Measurements from ENCODE around the gene MIEF1.
A peak's percentile ranks its signal among the peaks of the same experiment; 100 is the strongest.

Gene MIEF1

DNA sequence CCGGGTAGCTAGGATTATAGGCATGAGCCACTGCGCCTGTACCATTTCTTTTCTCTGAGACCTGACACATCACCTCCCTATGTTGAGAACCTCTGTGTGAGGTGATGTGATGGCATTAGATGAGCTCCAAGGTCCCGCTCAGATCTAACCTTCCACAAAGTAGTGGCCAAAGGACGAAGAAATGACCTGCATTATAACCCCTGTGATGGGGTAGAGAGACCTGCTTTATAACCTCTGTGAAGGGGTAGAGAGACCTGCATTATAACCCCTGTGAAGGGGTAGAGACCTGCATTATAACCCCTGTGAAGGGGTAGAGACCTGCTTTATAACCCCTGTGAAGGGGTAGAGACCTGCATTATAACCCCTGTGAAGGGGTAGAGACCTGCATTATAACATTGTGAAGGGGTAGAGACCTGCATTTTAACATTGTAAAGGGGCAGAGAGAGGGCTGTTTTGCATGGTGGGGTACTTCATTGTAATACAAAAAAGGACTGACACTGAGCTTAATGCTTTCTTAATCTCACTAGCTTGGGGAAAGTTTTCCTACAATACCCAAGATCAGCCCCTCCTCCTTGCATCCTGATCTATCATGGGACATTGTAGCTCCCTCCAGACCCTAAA is 8.5 kb downstream of the MIEF1 start:
- no peaks in the 10 kb centered on the region for H3K27me3 ChIP-seq
- peaks cover 98 to 100% (median 100%) of the 10 kb centered on the region in 11 experiments for H3K36me3 ChIP-seq
- peak overlapping the region in 6 of 11 experiments; percentile 2 to 25 (median 11); a peak in 3 of 22 replicates for H3K9ac ChIP-seq
- no peak for TF ChIP-seq Cebpa-rat (IDR thresholded peaks at IDR 0.05)
- H3K4me1 ChIP-seq: peaks cover 0 to 27% (median 15%) of the 10 kb centered on the region in 10 experiments; a peak in 16 of 20 replicates
- H3K9me3 ChIP-seq (replicated peaks in 1 of 11): no peaks in the 10 kb centered on the region
- no peak overlapping the region for H3K27ac ChIP-seq
- H3K4me3 ChIP-seq: no peak overlapping the region
- no peak overlapping the region for H3K4me2 ChIP-seq
- H4K20me1 ChIP-seq: peaks cover 44 to 100% (median 94%) of the 10 kb centered on the region in 11 experiments

DNA sequence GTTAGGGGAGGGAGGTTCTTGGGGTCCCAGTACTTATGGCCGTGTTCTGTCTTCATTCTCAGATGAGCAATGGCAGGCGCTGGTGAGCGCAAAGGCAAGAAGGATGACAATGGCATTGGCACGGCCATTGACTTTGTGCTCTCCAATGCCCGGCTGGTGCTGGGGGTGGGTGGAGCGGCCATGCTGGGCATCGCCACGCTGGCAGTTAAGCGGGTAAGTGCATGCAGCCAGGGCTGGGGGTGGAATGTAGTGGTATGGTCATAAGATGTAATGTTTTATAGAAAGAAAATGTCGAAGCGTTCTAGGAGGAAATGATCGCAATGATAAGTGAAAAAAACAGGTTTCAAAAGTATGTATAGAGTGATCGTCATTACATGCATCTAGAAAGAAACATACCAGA is 9.1 kb downstream of the MIEF1 start:
- no peaks in the 10 kb centered on the region for H3K27me3 ChIP-seq
- no peak for TF ChIP-seq Cebpa-rat (IDR thresholded peaks at IDR 0.05)
- peaks cover 0 to 28% (median 14%) of the 10 kb centered on the region in 10 experiments; a peak in 16 of 20 replicates for H3K4me1 ChIP-seq
- peaks cover 38 to 100% (median 88%) of the 10 kb centered on the region in 11 experiments for H4K20me1 ChIP-seq
- H3K27ac ChIP-seq: no peak overlapping the region
- peak overlapping the region in 5 of 11 experiments; percentile 2 to 32 (median 22); a peak in 2 of 22 replicates for H3K9ac ChIP-seq
- no peak overlapping the region for H3K4me3 ChIP-seq
- no peak overlapping the region for H3K4me2 ChIP-seq
- peaks cover 98 to 100% (median 100%) of the 10 kb centered on the region in 11 experiments for H3K36me3 ChIP-seq
- no peaks in the 10 kb centered on the region for H3K9me3 ChIP-seq (replicated peaks in 1 of 11)

DNA sequence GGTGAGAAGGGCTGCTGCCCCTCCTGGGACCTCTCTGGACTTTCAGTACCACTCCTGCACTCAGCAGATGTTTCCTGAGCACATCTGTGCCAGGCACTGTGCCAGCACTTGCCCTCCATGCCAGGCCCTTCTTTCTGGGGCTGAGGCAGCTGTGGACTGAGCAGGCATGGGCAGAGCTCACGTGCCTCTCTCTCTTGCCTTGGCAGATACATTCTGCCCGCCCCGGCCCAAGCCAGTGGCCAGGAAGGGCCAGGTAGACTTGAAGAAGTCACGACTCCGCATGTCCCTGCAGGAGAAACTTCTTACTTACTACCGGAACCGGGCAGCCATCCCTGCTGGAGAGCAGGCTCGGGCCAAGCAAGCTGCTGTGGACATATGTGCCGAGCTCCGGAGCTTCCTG is 9.9 kb downstream of the MIEF1 start:
- H3K9me3 ChIP-seq (replicated peaks in 1 of 11): no peaks in the 10 kb centered on the region
- H3K4me1 ChIP-seq: peaks cover 0 to 35% (median 15%) of the 10 kb centered on the region in 10 experiments; a peak in 16 of 20 replicates
- H4K20me1 ChIP-seq: peaks cover 34 to 94% (median 81%) of the 10 kb centered on the region in 11 experiments
- H3K4me3 ChIP-seq: no peak overlapping the region
- H3K27me3 ChIP-seq: no peaks in the 10 kb centered on the region
- no peak overlapping the region for H3K27ac ChIP-seq
- H3K36me3 ChIP-seq: peaks cover 97 to 100% (median 100%) of the 10 kb centered on the region in 11 experiments
- H3K9ac ChIP-seq: 0 out of 22 replicates have a peak overlapping the region, but pooled peaks of 3 of the 11 experiments have one; percentile 15 to 32 (median 18)
- TF ChIP-seq Cebpa-rat (IDR thresholded peaks at IDR 0.05): no peak
- no peak overlapping the region for H3K4me2 ChIP-seq

DNA sequence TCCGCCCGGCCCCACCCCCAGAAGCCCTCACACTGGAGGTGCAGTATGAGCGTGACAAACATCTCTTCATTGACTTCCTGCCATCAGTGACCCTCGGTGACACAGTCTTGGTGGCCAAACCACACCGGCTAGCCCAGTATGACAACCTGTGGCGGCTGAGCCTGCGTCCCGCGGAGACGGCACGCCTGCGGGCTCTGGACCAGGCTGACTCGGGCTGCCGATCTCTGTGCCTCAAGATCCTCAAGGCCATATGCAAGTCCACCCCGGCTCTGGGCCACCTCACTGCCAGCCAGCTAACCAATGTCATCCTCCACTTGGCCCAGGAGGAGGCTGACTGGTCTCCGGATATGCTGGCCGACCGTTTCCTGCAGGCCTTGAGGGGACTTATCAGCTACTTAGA is 11.7 kb downstream of the MIEF1 start:
- Histone ChIP-seq H3K4me3 (no peak overlapping the region), H3K9me3 (replicated peaks in 1 of 11) (no peaks in the 10 kb centered on the region), H3K27me3 (no peaks in the 10 kb centered on the region), H3K9ac (no peak overlapping the region), H3K36me3 (peaks cover 81 to 95% (median 90%) of the 10 kb centered on the region in 11 experiments), H4K20me1 (peaks cover 22 to 90% (median 68%) of the 10 kb centered on the region in 11 experiments; a peak in 21 of 22 replicates), H3K4me1 (peaks cover 15 to 52% (median 31%) of the 10 kb centered on the region in 10 experiments), H3K27ac (no peak overlapping the region), H3K4me2 (peak overlapping the region in 1 of 11 experiments; percentile 28; a peak in 1 of 22 replicates)
- no peak for TF ChIP-seq Cebpa-rat (IDR thresholded peaks at IDR 0.05)

DNA sequence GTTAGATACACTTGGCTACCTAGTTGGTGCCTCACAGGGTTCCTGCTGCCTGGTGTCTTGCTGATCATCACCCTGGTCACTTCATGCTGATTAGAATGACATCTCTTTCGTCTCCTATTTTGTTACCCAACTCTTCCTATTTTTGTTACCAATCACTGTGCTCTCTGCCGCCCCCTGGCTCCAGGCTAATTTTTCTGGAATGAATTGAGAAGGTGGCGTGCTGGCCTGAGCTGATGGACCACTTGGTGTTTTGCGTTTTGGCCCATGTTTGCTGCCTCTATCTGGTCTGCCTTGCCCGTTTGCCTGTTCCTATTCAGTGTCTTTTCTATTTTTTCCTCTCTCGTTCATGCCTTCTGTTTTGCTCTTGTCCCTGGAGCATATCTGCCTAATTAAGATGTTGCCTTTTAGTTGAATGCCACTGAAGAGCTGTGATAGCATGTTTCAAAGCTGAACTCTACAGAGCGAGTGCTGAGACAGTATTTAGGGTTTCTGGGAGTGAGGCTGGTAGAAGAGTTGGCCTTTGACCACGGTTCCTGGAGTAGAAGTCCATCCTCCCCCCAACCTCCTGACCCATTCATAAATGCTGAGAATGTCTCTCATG is 12.4 kb downstream of the MIEF1 start:
- Histone ChIP-seq H4K20me1 (peaks cover 15 to 86% (median 61%) of the 10 kb centered on the region in 11 experiments; a peak in 21 of 22 replicates), H3K4me1 (peaks cover 19 to 56% (median 35%) of the 10 kb centered on the region in 10 experiments), H3K4me3 (no peak overlapping the region), H3K9ac (peak overlapping the region in 6 of 11 experiments; percentile 6 to 41 (median 12); a peak in 4 of 22 replicates), H3K27ac (no peak overlapping the region), H3K4me2 (peak overlapping the region in 5 of 11 experiments; percentile 16 to 61 (median 43); a peak in 7 of 22 replicates), H3K36me3 (peaks cover 74 to 88% (median 83%) of the 10 kb centered on the region in 11 experiments), H3K27me3 (no peaks in the 10 kb centered on the region), H3K9me3 (replicated peaks in 1 of 11) (no peaks in the 10 kb centered on the region)
- peak in 2 of 11 experiments; percentile 17 to 18; a peak in 1 of 22 replicates for TF ChIP-seq Cebpa-rat (IDR thresholded peaks at IDR 0.05)

DNA sequence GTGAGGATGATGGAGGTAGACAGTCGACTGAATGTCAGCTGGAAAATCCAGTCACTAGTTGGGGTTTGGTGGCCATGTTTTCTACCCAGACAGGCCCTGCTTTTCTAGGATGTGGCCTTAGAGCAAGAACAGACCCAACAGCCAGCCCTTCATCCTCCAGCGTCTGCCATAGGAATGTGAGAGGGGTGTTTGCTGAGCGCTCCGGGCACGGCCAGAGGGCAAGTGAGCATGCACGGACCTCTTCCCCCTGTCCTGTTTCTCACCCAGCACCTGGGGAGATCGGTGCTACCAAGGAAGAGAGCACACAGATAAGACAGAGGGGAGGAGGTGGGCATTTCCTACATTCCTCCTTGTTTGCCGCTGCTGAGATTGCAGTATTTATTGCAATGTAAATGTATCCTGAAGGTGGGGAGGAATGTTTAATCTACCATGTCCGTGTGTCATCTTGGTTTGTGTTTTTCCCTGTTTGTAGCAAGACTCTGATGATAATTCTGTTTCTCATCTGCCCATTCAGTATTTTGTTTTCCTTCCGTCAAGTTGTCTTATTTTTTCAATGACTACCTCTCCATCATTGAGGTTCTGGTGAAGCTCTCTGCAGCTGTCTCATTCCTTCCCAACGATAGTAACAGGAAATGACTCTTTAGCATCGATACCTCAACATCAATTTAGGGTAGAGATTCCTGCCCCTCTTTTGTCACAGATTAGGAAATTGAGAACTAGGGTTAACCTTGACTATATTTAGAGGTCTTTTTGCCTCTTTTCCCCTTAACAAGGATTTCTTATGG is 13.4 kb downstream of the MIEF1 start:
- Histone ChIP-seq H3K9me3 (replicated peaks in 1 of 11) (no peaks in the 10 kb centered on the region), H3K4me2 (peak overlapping the region in 5 of 11 experiments; percentile 0 to 61 (median 43); a peak in 8 of 22 replicates), H3K4me1 (peaks cover 19 to 56% (median 35%) of the 10 kb centered on the region in 10 experiments), H3K36me3 (peaks cover 64 to 78% (median 73%) of the 10 kb centered on the region in 11 experiments), H3K9ac (peak overlapping the region in 9 of 11 experiments; percentile 8 to 41 (median 16); a peak in 11 of 22 replicates), H3K27ac (no peak overlapping the region), H3K4me3 (no peak overlapping the region), H4K20me1 (peaks cover 10 to 76% (median 52%) of the 10 kb centered on the region in 11 experiments; a peak in 21 of 22 replicates), H3K27me3 (no peaks in the 10 kb centered on the region)
- no peak for TF ChIP-seq Cebpa-rat (IDR thresholded peaks at IDR 0.05)

DNA sequence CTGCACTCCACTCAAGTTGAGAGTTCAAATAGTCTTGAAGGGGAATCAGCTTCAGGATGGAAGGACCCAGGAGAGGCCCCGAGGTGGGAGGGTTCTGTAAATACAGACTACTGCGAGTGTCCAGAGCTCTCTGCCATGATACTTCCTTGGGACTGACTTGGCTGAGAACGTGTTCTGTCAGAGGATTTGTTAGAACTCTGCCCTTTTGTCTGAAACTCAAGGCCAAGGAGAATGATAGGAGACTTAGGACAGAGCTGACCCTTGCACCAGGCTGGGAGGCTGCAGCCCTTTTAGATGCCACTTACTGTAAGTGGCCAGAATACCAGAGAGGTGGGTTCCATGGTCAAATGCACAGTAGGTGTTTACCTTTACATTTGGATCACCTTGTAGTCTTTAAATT is 15.4 kb downstream of the MIEF1 start:
- Histone ChIP-seq H3K36me3 (peaks cover 62 to 76% (median 71%) of the 10 kb centered on the region in 11 experiments), H3K27ac (peak overlapping the region in 2 of 11 experiments; percentile 23 to 100; a peak in 2 of 22 replicates), H3K4me3 (no peak overlapping the region), H3K4me2 (peak overlapping the region in 9 of 11 experiments; percentile 84 to 99 (median 93); a peak in 15 of 22 replicates), H4K20me1 (peaks cover 27 to 76% (median 52%) of the 10 kb centered on the region in 11 experiments), H3K4me1 (peaks cover 27 to 56% (median 38%) of the 10 kb centered on the region in 10 experiments), H3K9ac (peak overlapping the region in 5 of 11 experiments; percentile 11 to 100 (median 99); a peak in 5 of 22 replicates), H3K27me3 (no peaks in the 10 kb centered on the region), H3K9me3 (replicated peaks in 1 of 11) (0 out of 22 replicates have a peak, but pooled peaks cover 0 to 6% (median 0%) of the 10 kb centered on the region in 11 experiments)
- TF ChIP-seq Cebpa-rat (IDR thresholded peaks at IDR 0.05): no peak

DNA sequence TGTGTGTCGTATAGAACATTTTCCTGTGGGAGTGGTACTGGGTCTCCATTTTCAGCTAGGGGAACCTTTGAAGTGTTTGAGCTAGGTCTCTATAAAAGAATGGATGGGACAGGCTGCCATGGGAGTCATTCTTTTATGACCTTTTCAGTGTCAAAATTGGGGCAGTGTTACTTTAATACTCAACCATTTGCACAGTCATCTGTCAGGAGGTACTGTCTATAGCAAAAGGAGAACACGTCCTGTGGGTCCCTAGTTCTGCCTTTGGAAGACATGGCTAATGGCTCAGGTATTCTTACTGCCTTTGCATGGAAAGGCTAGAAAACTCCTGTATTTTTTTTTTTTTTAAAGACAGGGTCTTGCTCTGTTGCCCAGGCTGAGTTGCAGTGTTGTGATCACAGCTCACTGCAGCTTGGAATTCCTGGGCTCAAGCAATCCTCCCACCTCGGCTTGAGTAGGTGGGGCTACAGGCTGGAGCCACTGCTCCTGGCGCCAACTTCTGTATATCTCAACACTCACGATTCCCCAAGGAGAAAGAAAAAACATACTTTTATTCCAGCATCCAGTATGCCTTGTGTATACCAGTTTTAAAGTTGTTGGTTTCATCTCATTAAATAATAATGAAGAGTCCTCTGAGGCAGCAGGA is 16.2 kb downstream of the MIEF1 start:
- TF ChIP-seq Cebpa-rat (IDR thresholded peaks at IDR 0.05): no peak
- peak overlapping the region; percentile 94 to 100 (median 99); a peak in 21 of 22 replicates for H3K9ac ChIP-seq
- no peaks in the 10 kb centered on the region for H3K27me3 ChIP-seq
- H3K4me3 ChIP-seq: peak overlapping the region; percentile 80 to 100 (median 98); a peak in 17 of 20 replicates
- peaks cover 35 to 64% (median 46%) of the 10 kb centered on the region in 10 experiments for H3K4me1 ChIP-seq
- H3K27ac ChIP-seq: peak overlapping the region in 10 of 11 experiments; percentile 97 to 100 (median 98); a peak in 20 of 22 replicates
- peaks cover 62 to 76% (median 71%) of the 10 kb centered on the region in 11 experiments for H3K36me3 ChIP-seq
- 0 out of 22 replicates have a peak, but pooled peaks cover 0 to 6% (median 0%) of the 10 kb centered on the region in 11 experiments for H3K9me3 ChIP-seq (replicated peaks in 1 of 11)
- peaks cover 35 to 76% (median 57%) of the 10 kb centered on the region in 11 experiments for H4K20me1 ChIP-seq
- peak overlapping the region; percentile 84 to 99 (median 92) for H3K4me2 ChIP-seq
